ENCODE measurements around the gene VPS37B.
"Not testable (repeated sequence)": the region's sequence is repeated elsewhere in the genome, so short reads cannot be mapped to it uniquely, and the experiment has no call there.

VPS37B gene

GRCh38 chr12:122903693-122904034 lies 7.7 kb upstream of the VPS37B start:
- no peak for DNase-seq

- DNase-seq, result no peak
These were observed 7.1 kb upstream of the VPS37B start for GRCh38 chr12:122902854-122903692.

GRCh38 chr12:122899887-122900286 lies 4.0 kb upstream of the VPS37B start:
- DNase-seq, result no peak

GRCh38 chr12:122896662-122897061 lies 738 bp upstream of the VPS37B start:
- no peak for DNase-seq

GRCh38 chr12:122895320-122895703 lies 612 bp downstream of the VPS37B start:
- DNase-seq, result no peak

GRCh38 chr12:122894193-122895121 lies 1.5 kb downstream of the VPS37B start:
- no peak for DNase-seq

GRCh38 chr12:122893208-122894153 lies 2.4 kb downstream of the VPS37B start:
- DNase-seq, result no peak

GRCh38 chr12:122892724-122893123 lies 3.2 kb downstream of the VPS37B start:
- DNase-seq, result not testable (repeated sequence)

GRCh38 chr12:122891661-122892525 lies 4.0 kb downstream of the VPS37B start:
- DNase-seq, result no peak

GRCh38 chr12:122889761-122890520 lies 6.0 kb downstream of the VPS37B start:
- DNase-seq, result no peak

- DNase-seq, result no peak
These were observed 7.6 kb downstream of the VPS37B start for GRCh38 chr12:122888232-122888752.

GRCh38 chr12:122887819-122888212 lies 8.1 kb downstream of the VPS37B start:
- DNase-seq, result no peak

GRCh38 chr12:122886851-122887818 lies 8.8 kb downstream of the VPS37B start:
- DNase-seq, result peak; percentile 40

GRCh38 chr12:122886161-122886560 lies 9.8 kb downstream of the VPS37B start:
- DNase-seq, result no peak

GRCh38 chr12:122884860-122885259 lies 11.1 kb downstream of the VPS37B start:
- DNase-seq, result no peak

- DNase-seq, result no peak
These were observed 11.7 kb downstream of the VPS37B start for GRCh38 chr12:122884091-122884826.

GRCh38 chr12:122882908-122883558 lies 12.9 kb downstream of the VPS37B start:
- DNase-seq, result no peak

GRCh38 chr12:122880668-122881067 lies 15.3 kb downstream of the VPS37B start:
- no peak for DNase-seq
